Mammary epithelial cell (primary cell): ENCODE measurements around the gene MEGF11.

Source experiments
- CTCF ChIP-seq, 2 donors: IDR thresholded peaks in 1 of 2; conservative IDR thresholded peaks in 1 of 2; 2 replicates each; pipeline ENCODE4 v1.5.1; 2011 to 2012; ENCODE audit warnings: inconsistent platforms in 2 of 2, low read length in 2 of 2, mild to moderate bottlenecking in 2 of 2, control low read depth in 1 of 2, low read depth in 1 of 2; ENCODE audit not compliant: insufficient read depth in 1 of 2; ENCODE audit errors: extremely low read depth in 1 of 2
- EZH2 ChIP-seq: IDR thresholded peaks from 2 replicates; pipeline ENCODE4 v1.6.1; 2012; ENCODE audit warnings: low read length, inconsistent platforms, borderline replicate concordance

DNA sequence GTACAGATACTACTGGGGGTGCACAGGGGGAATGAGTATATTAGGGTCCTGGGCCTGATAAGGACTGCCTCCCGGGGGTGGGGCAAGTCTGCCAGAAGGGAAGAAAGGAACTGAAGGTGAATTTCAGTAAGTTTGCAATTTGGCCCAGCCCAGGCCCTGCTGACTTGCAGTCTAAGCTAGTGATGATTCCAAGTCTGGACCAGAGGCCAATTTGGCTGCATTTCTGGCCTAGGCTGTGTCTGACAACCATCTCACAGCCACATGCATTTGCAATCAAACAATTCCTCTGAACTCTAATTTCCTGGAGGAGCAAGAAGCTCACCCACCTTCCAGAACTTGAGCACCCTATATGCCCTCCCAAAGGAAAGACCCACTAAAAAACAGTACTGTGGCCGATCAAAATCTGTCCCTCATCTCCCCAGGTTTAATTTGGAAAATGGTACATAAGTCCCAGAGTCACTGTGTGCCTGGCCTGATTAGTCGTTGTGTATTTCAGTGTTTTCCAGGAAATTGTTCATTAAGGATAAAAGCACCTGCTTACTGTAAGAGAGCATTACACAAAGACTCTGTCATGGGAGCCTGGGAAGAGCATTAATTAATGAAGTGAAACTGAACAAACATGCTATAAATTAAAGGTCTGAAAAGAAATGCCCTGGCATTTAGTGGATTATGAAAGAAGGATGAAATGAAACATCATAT lies 114.5 kb downstream of the MEGF11 start:
- TF ChIP-seq CTCF (conservative IDR thresholded peaks at IDR 0.05 in 1 of 2, IDR thresholded peaks at IDR 0.05 in 1 of 2; ENCODE audit: extremely low read depth in 1 of 2, insufficient read depth in 1 of 2, low read depth in 1 of 2, low read length in 2 of 2) (no peak), EZH2 (no peak)
